SK-N-SH treated with all-trans-retinoic acid at 6 μM for 48 hours (cell line): ENCODE data around the gene EHD2.

Experiments used
- ATAC-seq: fragments of 200-7000 bp; cut with Tn5 transposase; 3 replicates; pipeline ENCODE4 v1.9.1; 2020; ENCODE audit warnings: mild to moderate bottlenecking, moderate library complexity
- ARNTL ChIP-seq: fragments of 450-650 bp; formaldehyde crosslinking; IDR thresholded peaks from 2 replicates; pipeline ENCODE4 v1.5.0; 2020; ENCODE audit warnings: low read depth, mild to moderate bottlenecking, moderate library complexity, borderline replicate concordance
- BACH2 ChIP-seq: fragments of 250-450 bp; sonication (Bioruptor Pico); IDR thresholded peaks from 2 replicates; pipeline ENCODE4 v1.9.0; 2021; ENCODE audit warnings: mild to moderate bottlenecking, borderline replicate concordance
- CREB5 ChIP-seq: fragments of 250-450 bp; sonication (Bioruptor Pico); IDR thresholded peaks from 2 replicates; pipeline ENCODE4 v1.5.1; 2020; ENCODE audit warnings: low read depth, mild to moderate bottlenecking, moderate library complexity
- ESRRG ChIP-seq: fragments of 250-450 bp; sonication (Bioruptor Pico); IDR thresholded peaks from 2 replicates; pipeline ENCODE4 v1.6.1; 2021; ENCODE audit warnings: mild to moderate bottlenecking
- GLIS3 ChIP-seq: fragments of 250-450 bp; sonication (Bioruptor Pico); IDR thresholded peaks from 2 replicates; pipeline ENCODE4 v1.5.0; 2020; ENCODE audit warnings: mild to moderate bottlenecking, moderate library complexity
- ISL1 ChIP-seq: fragments of 250-450 bp; sonication (Bioruptor Pico); IDR thresholded peaks from 2 replicates; pipeline ENCODE4 v2.1.2; 2022; ENCODE audit warnings: mild to moderate bottlenecking, moderate library complexity
- OSR1 ChIP-seq: fragments of 250-450 bp; sonication (Bioruptor Pico); IDR thresholded peaks from 2 replicates; pipeline ENCODE4 v1.8.0; 2022; ENCODE audit warnings: moderate library complexity, mild to moderate bottlenecking, inconsistent platforms
- PATZ1 ChIP-seq: fragments of 250-450 bp; sonication (Bioruptor Pico); IDR thresholded peaks from 2 replicates; pipeline ENCODE4 v1.8.0; 2020; ENCODE audit warnings: mild to moderate bottlenecking, moderate library complexity, borderline replicate concordance
- PPARA ChIP-seq: fragments of 250-450 bp; sonication (Bioruptor Pico); IDR thresholded peaks from 2 replicates; pipeline ENCODE4 v1.5.0; 2020; ENCODE audit warnings: mild to moderate bottlenecking, borderline replicate concordance
- RARB ChIP-seq: fragments of 250-450 bp; sonication (Bioruptor Pico); IDR thresholded peaks from 2 replicates; pipeline ENCODE4 v1.8.0; 2021; ENCODE audit warnings: mild to moderate bottlenecking, moderate library complexity
- SNAI2 ChIP-seq: fragments of 250-450 bp; sonication (Bioruptor Pico); IDR thresholded peaks from 2 replicates; pipeline ENCODE4 v1.5.0; 2020; ENCODE audit warnings: mild to moderate bottlenecking, moderate library complexity
- TCF4 ChIP-seq: fragments of 250-450 bp; sonication (Bioruptor Pico); IDR thresholded peaks from 2 replicates; pipeline ENCODE4 v1.8.0; 2021; ENCODE audit warnings: mild to moderate bottlenecking, moderate library complexity, borderline replicate concordance
- TOX ChIP-seq: fragments of 250-450 bp; sonication (Bioruptor Pico); IDR thresholded peaks from 2 replicates; pipeline ENCODE4 v1.8.0; 2021; ENCODE audit warnings: mild to moderate bottlenecking, moderate library complexity, borderline replicate concordance
- ZC3H10 ChIP-seq: fragments of 250-450 bp; sonication (Bioruptor Pico); IDR thresholded peaks from 2 replicates; pipeline ENCODE4 v1.5.1; 2021; ENCODE audit warnings: mild to moderate bottlenecking, moderate library complexity
- ZFP3 ChIP-seq: fragments of 250-450 bp; sonication (Bioruptor Pico); IDR thresholded peaks from 2 replicates; pipeline ENCODE4 v1.5.0; 2020; ENCODE audit warnings: mild to moderate bottlenecking, moderate library complexity
- ZFP30 ChIP-seq: fragments of 450-650 bp; formaldehyde crosslinking; IDR thresholded peaks from 2 replicates; pipeline ENCODE4 v1.5.0; 2022; ENCODE audit warnings: mild to moderate bottlenecking, moderate library complexity
- ZNF70 ChIP-seq: fragments of 450-650 bp; formaldehyde crosslinking; IDR thresholded peaks from 2 replicates; pipeline ENCODE4 v1.5.0; 2020; ENCODE audit warnings: mild to moderate bottlenecking, moderate library complexity
- ZNF8 ChIP-seq: fragments of 450-650 bp; formaldehyde crosslinking; IDR thresholded peaks from 2 replicates; pipeline ENCODE4 v1.5.0; 2020; ENCODE audit warnings: mild to moderate bottlenecking, moderate library complexity
- TF ChIP-seq, protein P1 (sequence below): fragments of 250-450 bp; sonication (Bioruptor Pico); IDR thresholded peaks from 2 replicates; pipeline ENCODE4 v1.8.0; 2021; ENCODE audit warnings: low read depth, mild to moderate bottlenecking, moderate library complexity, borderline replicate concordance
- TF ChIP-seq, protein P2 (sequence below): fragments of 250-450 bp; sonication (Bioruptor Pico); IDR thresholded peaks from 2 replicates; pipeline ENCODE4 v1.5.0; 2020; ENCODE audit warnings: mild to moderate bottlenecking, moderate library complexity
- TF ChIP-seq, protein P3 (sequence below): fragments of 250-450 bp; sonication (Bioruptor Pico); IDR thresholded peaks from 2 replicates; pipeline ENCODE4 v1.5.1; 2021; ENCODE audit warnings: mild to moderate bottlenecking, moderate library complexity

The EHD2 gene

DNA sequence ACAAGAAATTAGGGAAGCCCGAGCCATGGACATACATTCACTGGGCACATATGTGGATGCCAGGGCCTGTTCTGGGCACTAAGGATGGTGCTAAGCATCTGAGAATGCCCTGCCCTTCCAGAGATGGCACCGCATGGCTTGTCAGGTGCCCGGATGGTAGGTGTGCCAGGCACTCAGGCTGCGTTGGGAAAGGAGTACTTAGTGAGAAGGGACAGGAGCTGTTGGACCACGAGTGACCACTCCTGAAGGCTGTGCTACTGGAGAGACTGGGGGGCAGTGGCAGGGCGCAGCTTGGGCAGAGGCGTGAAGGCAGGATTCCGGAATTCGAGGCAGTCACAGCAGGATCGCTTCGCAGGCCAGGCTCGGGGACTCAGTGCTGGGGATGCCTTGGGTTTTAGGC is 38.0 kb upstream of the EHD2 start:
- TF ChIP-seq ZFP30 (CRISPR knock-in tag) (no peak), SNAI2 (no peak), ZC3H10 (CRISPR knock-in tag) (no peak), TOX (CRISPR knock-in tag) (no peak)
- ATAC-seq = no peak

GRCh38 chr19:47675859-47676258 is 37.4 kb upstream of the EHD2 start:
- TF ChIP-seq ZC3H10 (CRISPR knock-in tag) (no peak), ESRRG (CRISPR knock-in tag) (no peak), TOX (CRISPR knock-in tag) (no peak)
- TF ChIP-seq, protein P1, sequence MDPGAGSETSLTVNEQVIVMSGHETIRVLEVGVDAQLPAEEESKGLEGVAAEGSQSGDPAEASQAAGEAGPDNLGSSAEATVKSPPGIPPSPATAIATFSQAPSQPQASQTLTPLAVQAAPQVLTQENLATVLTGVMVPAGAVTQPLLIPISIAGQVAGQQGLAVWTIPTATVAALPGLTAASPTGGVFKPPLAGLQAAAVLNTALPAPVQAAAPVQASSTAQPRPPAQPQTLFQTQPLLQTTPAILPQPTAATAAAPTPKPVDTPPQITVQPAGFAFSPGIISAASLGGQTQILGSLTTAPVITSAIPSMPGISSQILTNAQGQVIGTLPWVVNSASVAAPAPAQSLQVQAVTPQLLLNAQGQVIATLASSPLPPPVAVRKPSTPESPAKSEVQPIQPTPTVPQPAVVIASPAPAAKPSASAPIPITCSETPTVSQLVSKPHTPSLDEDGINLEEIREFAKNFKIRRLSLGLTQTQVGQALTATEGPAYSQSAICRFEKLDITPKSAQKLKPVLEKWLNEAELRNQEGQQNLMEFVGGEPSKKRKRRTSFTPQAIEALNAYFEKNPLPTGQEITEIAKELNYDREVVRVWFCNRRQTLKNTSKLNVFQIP (CRISPR knock-in tag) = no peak
- TF ChIP-seq, all 23 proteins: peak for 0
- ATAC-seq = no peak

- TF ChIP-seq, protein P2, sequence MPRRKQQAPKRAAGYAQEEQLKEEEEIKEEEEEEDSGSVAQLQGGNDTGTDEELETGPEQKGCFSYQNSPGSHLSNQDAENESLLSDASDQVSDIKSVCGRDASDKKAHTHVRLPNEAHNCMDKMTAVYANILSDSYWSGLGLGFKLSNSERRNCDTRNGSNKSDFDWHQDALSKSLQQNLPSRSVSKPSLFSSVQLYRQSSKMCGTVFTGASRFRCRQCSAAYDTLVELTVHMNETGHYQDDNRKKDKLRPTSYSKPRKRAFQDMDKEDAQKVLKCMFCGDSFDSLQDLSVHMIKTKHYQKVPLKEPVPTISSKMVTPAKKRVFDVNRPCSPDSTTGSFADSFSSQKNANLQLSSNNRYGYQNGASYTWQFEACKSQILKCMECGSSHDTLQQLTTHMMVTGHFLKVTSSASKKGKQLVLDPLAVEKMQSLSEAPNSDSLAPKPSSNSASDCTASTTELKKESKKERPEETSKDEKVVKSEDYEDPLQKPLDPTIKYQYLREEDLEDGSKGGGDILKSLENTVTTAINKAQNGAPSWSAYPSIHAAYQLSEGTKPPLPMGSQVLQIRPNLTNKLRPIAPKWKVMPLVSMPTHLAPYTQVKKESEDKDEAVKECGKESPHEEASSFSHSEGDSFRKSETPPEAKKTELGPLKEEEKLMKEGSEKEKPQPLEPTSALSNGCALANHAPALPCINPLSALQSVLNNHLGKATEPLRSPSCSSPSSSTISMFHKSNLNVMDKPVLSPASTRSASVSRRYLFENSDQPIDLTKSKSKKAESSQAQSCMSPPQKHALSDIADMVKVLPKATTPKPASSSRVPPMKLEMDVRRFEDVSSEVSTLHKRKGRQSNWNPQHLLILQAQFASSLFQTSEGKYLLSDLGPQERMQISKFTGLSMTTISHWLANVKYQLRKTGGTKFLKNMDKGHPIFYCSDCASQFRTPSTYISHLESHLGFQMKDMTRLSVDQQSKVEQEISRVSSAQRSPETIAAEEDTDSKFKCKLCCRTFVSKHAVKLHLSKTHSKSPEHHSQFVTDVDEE (CRISPR knock-in tag) = no peak
- TF ChIP-seq TCF4 (CRISPR knock-in tag) (no peak), OSR1 (no peak), SNAI2 (no peak), CREB5 (CRISPR knock-in tag) (no peak), GLIS3 (CRISPR knock-in tag) (no peak), PATZ1 (CRISPR knock-in tag) (no peak), ZNF70 (CRISPR knock-in tag) (no peak), TOX (CRISPR knock-in tag) (no peak), PPARA (CRISPR knock-in tag) (no peak), ZNF8 (CRISPR knock-in tag) (no peak), RARB (CRISPR knock-in tag) (no peak), ISL1 (CRISPR knock-in tag) (no peak), BACH2 (no peak), ESRRG (CRISPR knock-in tag) (no peak), ZFP3 (CRISPR knock-in tag) (no peak), ARNTL (CRISPR knock-in tag) (no peak)
- TF ChIP-seq, protein P3, sequence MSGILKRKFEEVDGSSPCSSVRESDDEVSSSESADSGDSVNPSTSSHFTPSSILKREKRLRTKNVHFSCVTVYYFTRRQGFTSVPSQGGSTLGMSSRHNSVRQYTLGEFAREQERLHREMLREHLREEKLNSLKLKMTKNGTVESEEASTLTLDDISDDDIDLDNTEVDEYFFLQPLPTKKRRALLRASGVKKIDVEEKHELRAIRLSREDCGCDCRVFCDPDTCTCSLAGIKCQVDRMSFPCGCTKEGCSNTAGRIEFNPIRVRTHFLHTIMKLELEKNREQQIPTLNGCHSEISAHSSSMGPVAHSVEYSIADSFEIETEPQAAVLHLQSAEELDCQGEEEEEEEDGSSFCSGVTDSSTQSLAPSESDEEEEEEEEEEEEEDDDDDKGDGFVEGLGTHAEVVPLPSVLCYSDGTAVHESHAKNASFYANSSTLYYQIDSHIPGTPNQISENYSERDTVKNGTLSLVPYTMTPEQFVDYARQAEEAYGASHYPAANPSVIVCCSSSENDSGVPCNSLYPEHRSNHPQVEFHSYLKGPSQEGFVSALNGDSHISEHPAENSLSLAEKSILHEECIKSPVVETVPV (CRISPR knock-in tag) = no peak
- TF ChIP-seq, protein P1 (CRISPR knock-in tag) = no peak
- ATAC-seq = no peak
These were observed 36.4 kb upstream of the EHD2 start for GRCh38 chr19:47676811-47677210.
